Measurements from ENCODE around the gene PRAMEF4.
"Not testable (repeated sequence)": the region's sequence is repeated elsewhere in the genome, so short reads cannot be mapped to it uniquely, and the experiment has no call there.

DNA sequence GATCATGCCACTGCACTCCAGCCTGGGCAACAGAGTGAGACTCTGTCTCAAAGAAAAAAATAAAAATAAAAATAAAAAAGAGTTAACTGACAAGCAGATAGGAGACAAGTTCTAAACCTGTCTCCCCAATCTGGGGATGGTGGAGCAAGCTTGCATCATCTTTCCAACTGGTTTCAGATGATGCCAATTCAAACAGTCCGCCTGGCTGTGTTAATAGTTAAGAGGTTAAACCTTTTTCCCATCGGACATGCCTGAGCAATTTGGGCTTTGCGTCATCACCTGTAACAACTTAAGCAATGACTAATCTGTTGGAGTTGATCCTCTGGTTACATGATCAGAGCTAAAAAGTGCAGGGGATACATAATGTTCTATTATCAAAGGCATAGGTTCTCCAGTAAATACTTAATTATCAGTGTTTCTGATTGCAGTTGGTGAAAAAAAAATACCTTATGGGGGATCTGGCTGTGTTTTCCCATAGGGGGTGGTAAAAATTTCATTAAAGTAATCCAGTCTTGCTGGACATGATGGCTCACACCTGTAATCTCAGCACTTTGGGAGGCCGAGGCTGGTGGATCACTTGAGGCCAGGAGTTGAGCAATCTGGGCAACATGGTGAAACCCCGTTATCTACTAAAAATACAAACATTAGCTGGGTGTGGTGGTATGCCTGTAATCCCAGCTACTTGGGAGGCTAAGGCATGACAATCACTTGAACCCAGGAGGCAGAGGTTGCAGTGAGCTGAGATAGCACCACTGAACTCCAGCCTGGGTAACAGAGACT, 18.0 kb upstream of the PRAMEF4 start:
- TF ChIP-seq CTCF (conservative IDR thresholded peaks at IDR 0.05); EZH2 (IDR thresholded peaks at IDR 0.05; ENCODE audit: low read depth): not testable (repeated sequence)

Data from PC-9 (cell line).